ENCODE data around the gene LSM6. TPM values are rescaled to one million over a fixed set of nuclear protein-coding genes. Genes with fewer than 3 reads are reported as not detected.
A peak's percentile ranks its signal among the peaks of the same experiment; 100 is the strongest.

The LSM6 gene
- total and polyA plus RNA-seq, 8 donors: 1.8 to 93.8 (median 28.7) TPM

- 57 to 77% (median 64%) methylated on average over 4 of the region's 4 CpGs for WGBS, 5 donors
- H3K4me3 ChIP-seq: no peak overlapping the region
- intact Hi-C loops (cut with DNase I; ENCODE audit: low total_unique reads): no loop called here
- H3K9me3 ChIP-seq: no peaks in the 10 kb centered on the region
- no peaks in the 10 kb centered on the region for H3K27me3 ChIP-seq
- H3K36me3 ChIP-seq: no peaks in the 10 kb centered on the region
- no peaks in the 10 kb centered on the region for H3K4me1 ChIP-seq
- peak in 1 of 2 donors; percentile 5 for DNase-seq
- TF ChIP-seq POLR2AphosphoS5 (IDR thresholded peaks at IDR 0.05) (no peak), POLR2A (IDR thresholded peaks at IDR 0.05) (no peak), CTCF (IDR thresholded peaks at IDR 0.05) (no peak), EP300 (IDR thresholded peaks at IDR 0.05) (no peak)
- H3K27ac ChIP-seq: no peak overlapping the region
Measured at GRCh38 chr4:146148021-146148420, 27.5 kb upstream of the LSM6 start.

DNA sequence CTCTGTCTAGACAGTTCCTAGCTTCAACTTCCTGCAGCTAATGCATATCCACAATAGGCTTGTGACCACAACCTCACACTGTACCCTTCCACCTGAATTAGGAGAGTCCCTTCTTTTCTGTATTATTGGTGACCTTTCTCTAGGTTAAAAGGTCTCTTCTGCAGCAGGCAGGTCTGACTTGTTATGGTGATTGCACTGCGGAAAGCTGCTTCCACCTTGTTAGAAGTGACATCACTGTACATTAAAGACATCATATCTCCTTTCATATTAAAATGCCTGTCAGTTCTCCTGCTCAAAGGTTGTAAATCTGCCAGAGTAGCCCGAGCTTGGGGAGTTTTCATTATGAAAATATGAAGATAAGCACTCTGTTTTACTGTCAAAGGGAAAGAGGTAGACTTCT, 21.5 kb upstream of the LSM6 start:
- no peaks in the 10 kb centered on the region for H3K4me1 ChIP-seq
- intact Hi-C loops (cut with DNase I; ENCODE audit: low total_unique reads): no loop called here
- peaks cover 0 to 16% (median 3%) of the 10 kb centered on the region in 4 donors for H3K9me3 ChIP-seq
- no peak for TF ChIP-seq POLR2AphosphoS5 (IDR thresholded peaks at IDR 0.05)
- TF ChIP-seq CTCF (IDR thresholded peaks at IDR 0.05): no peak
- TF ChIP-seq POLR2A (IDR thresholded peaks at IDR 0.05): no peak
- no peak for TF ChIP-seq EP300 (IDR thresholded peaks at IDR 0.05)
- no peaks in the 10 kb centered on the region for H3K27me3 ChIP-seq
- DNase-seq: peak in 1 of 2 donors; percentile 20
- no peaks in the 10 kb centered on the region for H3K36me3 ChIP-seq
- no peak overlapping the region for H3K27ac ChIP-seq
- H3K4me3 ChIP-seq: no peak overlapping the region
- 21 to 36% (median 33%) methylated on average over 2 of the region's 2 CpGs for WGBS, 5 donors

- no peak for DNase-seq
- Histone ChIP-seq H3K9me3 (peaks cover 0 to 16% (median 3%) of the 10 kb centered on the region in 4 donors), H3K27ac (no peak overlapping the region), H3K4me1 (no peaks in the 10 kb centered on the region), H3K4me3 (no peak overlapping the region), H3K27me3 (no peaks in the 10 kb centered on the region), H3K36me3 (no peaks in the 10 kb centered on the region)
- 58 to 67% (median 63%) methylated on average over 3 of the region's 3 CpGs for WGBS, 5 donors
- intact Hi-C loops (cut with DNase I; ENCODE audit: low total_unique reads): no loop called here
- no peak for TF ChIP-seq POLR2A (IDR thresholded peaks at IDR 0.05)
- TF ChIP-seq CTCF (IDR thresholded peaks at IDR 0.05): no peak
- TF ChIP-seq EP300 (IDR thresholded peaks at IDR 0.05): no peak
- no peak for TF ChIP-seq POLR2AphosphoS5 (IDR thresholded peaks at IDR 0.05)
Measured at GRCh38 chr4:146155152-146155724, 20.3 kb upstream of the LSM6 start.

DNA sequence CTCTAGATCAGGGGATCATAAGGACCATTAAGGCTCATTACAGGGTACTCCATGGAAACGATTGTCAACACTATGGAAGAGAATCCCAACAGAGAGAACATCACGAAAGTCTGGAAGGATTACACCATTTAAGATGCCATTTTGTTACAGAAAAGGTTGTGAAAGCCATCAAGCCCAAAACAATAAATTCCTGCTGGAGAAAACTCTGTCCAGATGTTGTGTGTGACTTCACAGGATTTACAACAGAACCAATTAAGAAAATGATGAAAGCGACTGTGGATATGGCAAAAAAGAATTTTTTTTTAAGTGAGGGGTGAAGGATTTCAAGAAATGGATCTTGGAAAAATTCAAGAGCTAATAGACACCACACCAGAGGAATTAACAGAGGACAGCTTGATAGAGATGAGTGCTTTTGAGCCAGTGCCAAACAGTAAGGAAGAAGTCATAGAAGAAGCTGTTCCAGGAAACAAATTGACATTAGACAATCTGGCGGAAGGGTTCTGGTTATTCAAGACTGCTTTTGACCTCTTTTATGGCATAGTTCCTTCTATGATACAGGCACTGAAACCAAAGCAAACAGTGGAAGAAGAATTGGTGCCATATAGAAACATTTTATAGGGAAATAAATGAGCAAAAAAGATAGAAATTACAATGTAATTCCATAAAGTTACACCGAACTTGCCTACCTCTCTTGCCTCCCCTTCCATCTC, 17.3 kb upstream of the LSM6 start:
- Histone ChIP-seq H3K27me3 (no peaks in the 10 kb centered on the region), H3K36me3 (no peaks in the 10 kb centered on the region), H3K4me3 (no peak overlapping the region), H3K4me1 (no peaks in the 10 kb centered on the region), H3K9me3 (peaks cover 0 to 34% (median 13%) of the 10 kb centered on the region in 4 donors), H3K27ac (no peak overlapping the region)
- intact Hi-C loops (cut with DNase I; ENCODE audit: low total_unique reads): no loop called here
- 84 to 92% (median 92%) methylated on average over 5 of the region's 5 CpGs for WGBS, 5 donors
- no peak for DNase-seq
- no peak for TF ChIP-seq EP300 (IDR thresholded peaks at IDR 0.05)
- no peak for TF ChIP-seq POLR2A (IDR thresholded peaks at IDR 0.05)
- TF ChIP-seq POLR2AphosphoS5 (IDR thresholded peaks at IDR 0.05): no peak
- TF ChIP-seq CTCF (IDR thresholded peaks at IDR 0.05): no peak

All from stomach (tissue), 9 donors.